HL-60 (cell line): ENCODE measurements around the gene PCSK4.

Experiments used
- DNase-seq, 2 experiments: peaks; one replicate each; pipeline ENCODE4 v3.0.0-alpha.2; 2010 to 2020; ENCODE audit warnings: low read depth in 1 of 2, low spot score in 1 of 2
- H3K27ac ChIP-seq: fragments of 250-450 bp; sonication (Bioruptor Pico); replicated peaks from 2 replicates; pipeline ENCODE4 v1.5.1; 2020; ENCODE audit warnings: mild to moderate bottlenecking, moderate library complexity
- H3K27me3 ChIP-seq: fragments of 250-450 bp; sonication (Bioruptor Pico); 2 replicates; pipeline ENCODE4 v1.5.1; 2021; ENCODE audit warnings: mild to moderate bottlenecking, moderate library complexity; ENCODE audit not compliant: insufficient read depth, poor library complexity, severe bottlenecking
- H3K4me3 ChIP-seq: replicated peaks from 2 replicates; pipeline ENCODE4 v1.5.1; 2011; ENCODE audit warnings: mild to moderate bottlenecking, control low read depth, low read length; ENCODE audit not compliant: insufficient read depth
- GABPA ChIP-seq: IDR thresholded peaks from 2 replicates; pipeline ENCODE4 v1.6.1; 2012; ENCODE audit warnings: low read depth
- POLR2AphosphoS5 ChIP-seq: IDR thresholded peaks from 2 replicates; pipeline ENCODE4 v1.6.1; 2012; ENCODE audit warnings: low read depth
- SPI1 ChIP-seq: IDR thresholded peaks from 2 replicates; pipeline ENCODE4 v1.6.1; 2012; ENCODE audit warnings: low read depth, mild to moderate bottlenecking, borderline replicate concordance
- TF ChIP-seq, protein P1 (sequence below): IDR thresholded peaks from one replicate; pipeline ENCODE4 v1.5.1; 2011; ENCODE audit warnings: low read length, control low read depth, inconsistent platforms; ENCODE audit not compliant: insufficient read depth
- TF ChIP-seq, protein P2 (sequence below): IDR thresholded peaks from 2 replicates; pipeline ENCODE4 v1.6.1; 2012; ENCODE audit warnings: low read depth; ENCODE audit not compliant: insufficient replicate concordance

Gene PCSK4

DNA sequence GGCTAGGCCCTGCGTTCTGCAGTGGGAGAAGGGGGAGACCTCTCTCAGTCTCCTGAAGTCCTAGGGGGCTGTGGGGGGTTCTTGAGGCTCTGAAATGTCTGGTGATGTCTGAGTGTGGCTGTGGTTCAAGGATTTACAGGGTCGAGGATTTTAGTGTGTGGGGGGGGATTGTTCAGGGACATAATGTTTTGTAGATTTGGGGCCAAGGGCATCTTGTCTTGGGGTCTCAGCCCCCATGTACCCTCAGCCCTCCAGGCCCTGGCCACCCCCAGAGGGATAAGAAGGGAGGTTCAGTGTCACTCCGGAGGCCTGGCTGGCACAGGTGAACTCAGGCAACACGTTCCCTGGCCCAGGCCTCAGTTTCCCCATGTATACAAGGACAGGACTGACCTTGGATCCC lies 42.6 kb downstream of the PCSK4 start:
- H3K4me3 ChIP-seq = no peak overlapping the region
- no peak overlapping the region for H3K27ac ChIP-seq

DNA sequence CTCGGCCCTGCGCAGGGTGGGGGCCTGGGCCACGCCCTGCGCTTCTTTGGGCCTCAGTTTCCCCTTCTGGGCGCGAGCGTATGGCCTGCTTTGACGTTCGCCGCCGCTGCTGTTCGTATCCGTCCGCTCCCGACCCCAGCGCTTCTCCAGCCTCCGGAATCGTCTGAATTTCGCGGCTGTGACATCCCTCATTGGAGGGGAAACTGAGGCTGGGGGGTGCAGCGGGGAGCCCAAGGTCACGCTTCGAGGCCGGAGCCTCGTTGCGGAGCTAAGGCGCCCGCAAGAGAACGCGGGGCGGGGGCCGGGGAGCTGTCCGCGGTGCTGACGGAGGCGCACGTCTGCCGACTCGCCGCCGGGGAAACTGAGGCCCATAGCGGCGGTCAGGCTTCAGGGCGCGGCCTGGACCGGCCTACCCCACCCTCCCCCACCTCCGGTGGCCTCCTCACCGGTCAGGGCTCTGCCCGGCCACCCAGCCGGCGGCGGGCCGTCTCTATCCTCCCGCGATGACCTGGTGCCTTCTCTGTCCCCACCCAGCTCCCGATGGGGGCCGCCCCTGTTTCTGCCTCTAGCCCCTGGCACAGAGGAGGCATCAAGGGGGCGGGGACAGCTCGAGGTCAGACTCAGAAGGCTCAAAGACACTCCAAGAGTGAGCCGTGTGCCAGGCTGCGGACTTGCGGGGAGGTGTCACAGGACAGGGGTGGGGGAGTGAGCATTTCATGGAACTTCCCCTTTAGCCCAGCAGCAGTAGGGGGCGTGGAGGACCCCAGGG lies 43.3 kb downstream of the PCSK4 start:
- H3K4me3 ChIP-seq = no peak overlapping the region
- peaks cover 49% of the 10 kb centered on the region for H3K27me3 ChIP-seq
- DNase-seq = no peak
- no peak for TF ChIP-seq SPI1
- TF ChIP-seq, protein P1, sequence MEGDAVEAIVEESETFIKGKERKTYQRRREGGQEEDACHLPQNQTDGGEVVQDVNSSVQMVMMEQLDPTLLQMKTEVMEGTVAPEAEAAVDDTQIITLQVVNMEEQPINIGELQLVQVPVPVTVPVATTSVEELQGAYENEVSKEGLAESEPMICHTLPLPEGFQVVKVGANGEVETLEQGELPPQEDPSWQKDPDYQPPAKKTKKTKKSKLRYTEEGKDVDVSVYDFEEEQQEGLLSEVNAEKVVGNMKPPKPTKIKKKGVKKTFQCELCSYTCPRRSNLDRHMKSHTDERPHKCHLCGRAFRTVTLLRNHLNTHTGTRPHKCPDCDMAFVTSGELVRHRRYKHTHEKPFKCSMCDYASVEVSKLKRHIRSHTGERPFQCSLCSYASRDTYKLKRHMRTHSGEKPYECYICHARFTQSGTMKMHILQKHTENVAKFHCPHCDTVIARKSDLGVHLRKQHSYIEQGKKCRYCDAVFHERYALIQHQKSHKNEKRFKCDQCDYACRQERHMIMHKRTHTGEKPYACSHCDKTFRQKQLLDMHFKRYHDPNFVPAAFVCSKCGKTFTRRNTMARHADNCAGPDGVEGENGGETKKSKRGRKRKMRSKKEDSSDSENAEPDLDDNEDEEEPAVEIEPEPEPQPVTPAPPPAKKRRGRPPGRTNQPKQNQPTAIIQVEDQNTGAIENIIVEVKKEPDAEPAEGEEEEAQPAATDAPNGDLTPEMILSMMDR = no peak
- TF ChIP-seq, protein P2, sequence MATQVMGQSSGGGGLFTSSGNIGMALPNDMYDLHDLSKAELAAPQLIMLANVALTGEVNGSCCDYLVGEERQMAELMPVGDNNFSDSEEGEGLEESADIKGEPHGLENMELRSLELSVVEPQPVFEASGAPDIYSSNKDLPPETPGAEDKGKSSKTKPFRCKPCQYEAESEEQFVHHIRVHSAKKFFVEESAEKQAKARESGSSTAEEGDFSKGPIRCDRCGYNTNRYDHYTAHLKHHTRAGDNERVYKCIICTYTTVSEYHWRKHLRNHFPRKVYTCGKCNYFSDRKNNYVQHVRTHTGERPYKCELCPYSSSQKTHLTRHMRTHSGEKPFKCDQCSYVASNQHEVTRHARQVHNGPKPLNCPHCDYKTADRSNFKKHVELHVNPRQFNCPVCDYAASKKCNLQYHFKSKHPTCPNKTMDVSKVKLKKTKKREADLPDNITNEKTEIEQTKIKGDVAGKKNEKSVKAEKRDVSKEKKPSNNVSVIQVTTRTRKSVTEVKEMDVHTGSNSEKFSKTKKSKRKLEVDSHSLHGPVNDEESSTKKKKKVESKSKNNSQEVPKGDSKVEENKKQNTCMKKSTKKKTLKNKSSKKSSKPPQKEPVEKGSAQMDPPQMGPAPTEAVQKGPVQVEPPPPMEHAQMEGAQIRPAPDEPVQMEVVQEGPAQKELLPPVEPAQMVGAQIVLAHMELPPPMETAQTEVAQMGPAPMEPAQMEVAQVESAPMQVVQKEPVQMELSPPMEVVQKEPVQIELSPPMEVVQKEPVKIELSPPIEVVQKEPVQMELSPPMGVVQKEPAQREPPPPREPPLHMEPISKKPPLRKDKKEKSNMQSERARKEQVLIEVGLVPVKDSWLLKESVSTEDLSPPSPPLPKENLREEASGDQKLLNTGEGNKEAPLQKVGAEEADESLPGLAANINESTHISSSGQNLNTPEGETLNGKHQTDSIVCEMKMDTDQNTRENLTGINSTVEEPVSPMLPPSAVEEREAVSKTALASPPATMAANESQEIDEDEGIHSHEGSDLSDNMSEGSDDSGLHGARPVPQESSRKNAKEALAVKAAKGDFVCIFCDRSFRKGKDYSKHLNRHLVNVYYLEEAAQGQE = peak; percentile 99
- H3K27ac ChIP-seq = no peak overlapping the region

More for the DNA sequence above, 42.6 kb downstream of the PCSK4 start:
- H3K27me3 ChIP-seq = peaks cover 55% of the 10 kb centered on the region
- no peak for DNase-seq
- no peak for TF ChIP-seq POLR2AphosphoS5
- TF ChIP-seq, protein P2 = no peak
- no peak for TF ChIP-seq GABPA
- TF ChIP-seq, protein P1 = no peak
- TF ChIP-seq SPI1 = no peak

DNA sequence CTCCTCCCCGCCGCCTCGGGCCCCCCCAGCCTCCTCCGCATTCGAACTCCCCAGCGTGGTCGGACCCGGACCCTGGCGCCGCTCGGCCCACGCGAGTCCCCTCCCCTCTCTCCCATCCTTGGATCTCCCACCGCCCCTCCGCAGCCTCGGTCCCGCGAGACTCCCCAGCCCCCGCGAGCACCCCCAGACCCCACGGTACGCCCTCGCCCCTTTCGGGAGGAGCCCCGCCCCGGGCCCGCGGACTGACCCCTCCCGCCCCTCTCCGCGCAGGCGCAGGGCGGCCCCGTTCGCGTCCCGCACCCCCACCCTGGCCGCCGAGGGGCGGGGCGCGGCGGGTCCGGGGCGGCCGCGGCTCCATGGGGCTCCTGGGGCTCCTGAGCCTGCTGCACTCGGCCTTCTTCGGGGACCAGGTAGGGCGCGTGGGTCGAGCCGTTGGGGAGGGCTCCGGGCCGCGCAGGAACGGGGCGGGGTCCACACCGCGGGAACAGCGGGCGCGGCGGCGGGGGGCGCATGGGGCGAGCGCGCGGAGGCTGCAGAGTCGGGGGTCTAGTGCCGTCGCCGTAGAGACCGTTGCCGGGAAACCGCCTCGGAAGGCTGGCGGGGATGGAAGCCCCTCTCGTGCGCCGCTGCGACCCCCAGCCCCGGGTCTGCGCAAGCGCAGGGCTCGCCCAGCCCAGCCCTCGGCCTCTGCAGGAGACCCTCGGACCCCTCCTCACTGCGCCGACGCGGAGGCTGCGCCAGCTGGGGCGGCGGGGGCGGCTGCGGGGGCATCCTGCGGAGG lies 44.0 kb downstream of the PCSK4 start:
- peaks cover 41% of the 10 kb centered on the region for H3K27me3 ChIP-seq
- TF ChIP-seq, protein P2 = no peak
- no peak for TF ChIP-seq SPI1
- TF ChIP-seq, protein P1 = no peak
- TF ChIP-seq POLR2AphosphoS5 = no peak
- TF ChIP-seq GABPA = no peak
- no peak overlapping the region for H3K27ac ChIP-seq
- H3K4me3 ChIP-seq = no peak overlapping the region
- no peak for DNase-seq
